K562 (cell line): ENCODE results near the gene PDHB. TPM values are rescaled to one million over a fixed set of nuclear protein-coding genes. Genes with fewer than 3 reads are reported as not detected.

Experiments used
- ATF6 ChIP-seq: sonication (generic); formaldehyde crosslinking; IDR thresholded peaks from 2 replicates; pipeline ENCODE4 v1.4.0; 2020; ENCODE audit warnings: mild to moderate bottlenecking, missing genetic modification reagents
- BMI1 ChIP-seq: fragments of 150-350 bp; IDR thresholded peaks from 2 replicates; pipeline ENCODE4 v1.6.1; 2014; ENCODE audit warnings: low read length
- CBX1 ChIP-seq: sonication (generic); IDR thresholded peaks from 2 replicates; pipeline ENCODE4 v1.6.1; 2016; ENCODE audit warnings: antibody characterized with exemption, low read depth, mild to moderate bottlenecking
- CGGBP1 ChIP-seq: fragments of 250-450 bp; sonication (Bioruptor Pico); IDR thresholded peaks from 2 replicates; pipeline ENCODE4 v1.9.0; 2021; ENCODE audit warnings: mild to moderate bottlenecking
- CHD1 ChIP-seq: fragments of 200-600 bp; sonication (generic); IDR thresholded peaks from one replicate; pipeline ENCODE4 v1.6.1; 2012; ENCODE audit warnings: mild to moderate bottlenecking, moderate library complexity, low read length, inconsistent platforms
- ERF ChIP-seq: fragments of 450-650 bp; formaldehyde crosslinking; IDR thresholded peaks from 2 replicates; pipeline ENCODE4 v1.4.0; 2020; ENCODE audit warnings: mild to moderate bottlenecking, mixed read lengths
- FOXA1 ChIP-seq: fragments of 450-650 bp; IDR thresholded peaks from 2 replicates; pipeline ENCODE4 v1.6.1; 2016; ENCODE audit warnings: mild to moderate bottlenecking, borderline replicate concordance
- HCFC1 ChIP-seq: IDR thresholded peaks from 2 replicates; pipeline ENCODE4 v1.6.1; 2012; ENCODE audit warnings: low read depth, low read length, improper control_type of control experiment
- HDAC2 ChIP-seq: fragments of 450-650 bp; IDR thresholded peaks from 2 replicates; pipeline ENCODE4 v1.6.1; 2016; ENCODE audit warnings: mild to moderate bottlenecking
- NCOA6 ChIP-seq: fragments of 450-650 bp; IDR thresholded peaks from 2 replicates; pipeline ENCODE4 v1.6.1; 2017; ENCODE audit warnings: mild to moderate bottlenecking
- NCOR1 ChIP-seq: fragments of 450-650 bp; IDR thresholded peaks from 2 replicates; pipeline ENCODE4 v1.6.1; 2016; ENCODE audit warnings: mild to moderate bottlenecking, moderate library complexity
- NFE2 ChIP-seq: IDR thresholded peaks from 2 replicates; pipeline ENCODE4 v1.6.1; 2014; ENCODE audit warnings: antibody characterized with exemption, low read depth
- NONO ChIP-seq, 2 experiments: fragments of 200-400 bp in 1 of 2; fragments of 450-650 bp in 1 of 2; formaldehyde crosslinking in 1 of 2; IDR thresholded peaks; 2 replicates each; pipeline ENCODE4 v1.6.1; 2017; ENCODE audit warnings: low read depth in 2 of 2, mild to moderate bottlenecking in 2 of 2, moderate library complexity in 2 of 2, low read length in 1 of 2
- POLR3G ChIP-seq: IDR thresholded peaks from 2 replicates; pipeline ENCODE4 v1.6.1; 2011; ENCODE audit not compliant: insufficient read length, insufficient replicate concordance; ENCODE audit errors: extremely low read depth
- SNIP1 ChIP-seq: fragments of 450-650 bp; IDR thresholded peaks from 2 replicates; pipeline ENCODE4 v1.7.1; 2017; ENCODE audit warnings: low read depth, mild to moderate bottlenecking
- THRB ChIP-seq: fragments of 450-650 bp; formaldehyde crosslinking; conservative IDR thresholded peaks from 2 replicates; pipeline ENCODE4 v1.4.0; 2022; ENCODE audit warnings: mild to moderate bottlenecking, missing genetic modification characterization
- ZNF24 ChIP-seq: fragments of 450-650 bp; IDR thresholded peaks from 2 replicates; pipeline ENCODE4 v1.6.1; 2016
- ZNF436 ChIP-seq: fragments of 250-450, 450-650 bp; sonication (Bioruptor Pico); formaldehyde crosslinking; IDR thresholded peaks from 2 replicates; pipeline ENCODE4 v1.7.0; 2020; ENCODE audit warnings: mild to moderate bottlenecking
- ZNF696 ChIP-seq: fragments of 250-450 bp; sonication (Bioruptor Pico); conservative IDR thresholded peaks from 2 replicates; pipeline ENCODE4 v1.4.0; 2020; ENCODE audit warnings: mild to moderate bottlenecking, moderate library complexity
- ZNF740 ChIP-seq, 3 experiments: fragments of 200-800 bp in 1 of 3; sonication (Bioruptor generic) in 1 of 3; sonication (generic) in 1 of 3; formaldehyde crosslinking in 1 of 3; IDR thresholded peaks; 2 replicates each; pipeline versions ENCODE4 v1.6.1 to v1.8.0; 2016 to 2022; ENCODE audit warnings: mild to moderate bottlenecking in 2 of 3, missing compliant biosample characterization in 2 of 3, missing genetic modification characterization in 2 of 3, missing genetic modification reagents in 1 of 3
- polyA plus RNA-seq, 8 experiments: library from polyadenylated mRNA; depleted of rRNA in 4 of 8; stranded (reverse) in 5 of 8; unstranded in 3 of 8; fragments of >200 nt; fragmentation: Nextera tagmentation in 2 of 8; fragmentation: Illumina TruSeq in 1 of 8; extraction: Ambion mirVana in 2 of 8; extraction: Trizol in 1 of 8; gene quantifications; 2 replicates each; pipeline versions ENCODE4 v1.2.1 to v1.2.3, GENCODE V29; 2011 to 2014; ENCODE audit warnings: inconsistent platforms in 1 of 8, missing spikeins in 1 of 8
- total RNA-seq, 7 experiments: library from RNA; depleted of rRNA in 6 of 7; stranded (reverse); fragments of >200 nt in 6 of 7; fragmentation: Illumina TruSeq in 2 of 7; extraction: Trizol in 2 of 7; gene quantifications; 2 replicates each; pipeline versions ENCODE4 v1.2.1 to v1.2.3, GENCODE V29; 2011 to 2021; ENCODE audit warnings: low replicate concordance in 1 of 7

PDHB gene
- total and polyA plus RNA-seq, 9 of the 15 experiments (the other 6 are each of a cell fraction or from before 2014, with no cell fraction given), result 51.2 to 178 (median 85.2) TPM

- TF ChIP-seq THRB (CRISPR knock-in tag), result no peak
- TF ChIP-seq NONO (IDR thresholded peaks at IDR 0.05; ENCODE audit: low read depth in 2 of 2, low read length in 1 of 2), result no peak
- TF ChIP-seq CGGBP1 (CRISPR knock-in tag), result no peak
- TF ChIP-seq POLR3G, result no peak
- no peak for TF ChIP-seq HCFC1
- TF ChIP-seq CBX1, result no peak
- TF ChIP-seq ZNF696, result no peak
- TF ChIP-seq FOXA1, result peak; percentile 98
- TF ChIP-seq ZNF24, result 0 out of 2 replicates have a peak, but pooled peaks have one; percentile 8
- peak; percentile 98 for TF ChIP-seq HDAC2
- no peak for TF ChIP-seq SNIP1
- no peak for TF ChIP-seq BMI1
- TF ChIP-seq ATF6, result no peak
- no peak for TF ChIP-seq ZNF436
- no peak for TF ChIP-seq NCOA6
- peak; percentile 38; the same call in 1 of the 2 replicates for TF ChIP-seq NCOR1
- no peak for TF ChIP-seq ERF
- no peak for TF ChIP-seq ZNF740 (CRISPR knock-in tag; IDR thresholded peaks at IDR 0.05)
- TF ChIP-seq ZNF740 (tag; IDR thresholded peaks at IDR 0.05), result no peak
- peak; percentile 50; the same call in 1 of the 2 replicates for TF ChIP-seq NFE2
- no peak for TF ChIP-seq CHD1
Observed at GRCh38 chr3:58471025-58471887, 37.6 kb upstream of the PDHB start (continued).
